ENCODE data around the gene FAM185A.
"Not testable (repeated sequence)": the region's sequence is repeated elsewhere in the genome, so short reads cannot be mapped to it uniquely, and the experiment has no call there.

Gene FAM185A

DNA sequence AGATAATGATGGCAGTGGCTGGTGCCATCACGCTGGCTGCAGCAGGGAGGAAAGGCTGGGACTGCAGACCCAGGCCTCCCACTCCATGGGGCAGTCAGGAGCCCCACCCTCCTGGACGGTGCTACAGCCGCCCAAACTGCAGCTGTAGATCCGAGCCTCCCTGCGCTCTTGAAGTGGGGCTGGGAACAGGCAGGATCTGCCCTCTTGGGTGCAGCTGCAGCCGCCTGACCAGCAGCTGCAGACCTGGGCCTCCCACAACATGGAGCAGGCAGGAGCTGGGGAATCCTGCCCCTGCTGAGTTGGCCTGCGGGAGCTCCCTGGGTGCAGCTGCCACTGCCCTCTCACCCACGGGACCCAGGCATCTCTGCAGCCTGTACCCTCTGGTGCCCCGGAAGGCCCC is 4.9 kb upstream of the FAM185A start:
- H3K4me1 ChIP-seq (ENCODE audit: control insufficient read depth, insufficient read depth, low read length); H3K27me3 ChIP-seq (ENCODE audit: control insufficient read depth in 1 of 2, insufficient read depth in 2 of 2, low read length in 2 of 2); H3K4me3 ChIP-seq (ENCODE audit: low read length in 2 of 2); H3K9me3 ChIP-seq (ENCODE audit: control insufficient read depth in 2 of 2, low read length in 2 of 2); H3K9ac ChIP-seq (ENCODE audit: low read length in 2 of 2); H3K27ac ChIP-seq (ENCODE audit: low read length); H3K36me3 ChIP-seq (ENCODE audit: control insufficient read depth in 2 of 2, insufficient read depth in 2 of 2, low read length in 2 of 2): not testable (repeated sequence)

DNA sequence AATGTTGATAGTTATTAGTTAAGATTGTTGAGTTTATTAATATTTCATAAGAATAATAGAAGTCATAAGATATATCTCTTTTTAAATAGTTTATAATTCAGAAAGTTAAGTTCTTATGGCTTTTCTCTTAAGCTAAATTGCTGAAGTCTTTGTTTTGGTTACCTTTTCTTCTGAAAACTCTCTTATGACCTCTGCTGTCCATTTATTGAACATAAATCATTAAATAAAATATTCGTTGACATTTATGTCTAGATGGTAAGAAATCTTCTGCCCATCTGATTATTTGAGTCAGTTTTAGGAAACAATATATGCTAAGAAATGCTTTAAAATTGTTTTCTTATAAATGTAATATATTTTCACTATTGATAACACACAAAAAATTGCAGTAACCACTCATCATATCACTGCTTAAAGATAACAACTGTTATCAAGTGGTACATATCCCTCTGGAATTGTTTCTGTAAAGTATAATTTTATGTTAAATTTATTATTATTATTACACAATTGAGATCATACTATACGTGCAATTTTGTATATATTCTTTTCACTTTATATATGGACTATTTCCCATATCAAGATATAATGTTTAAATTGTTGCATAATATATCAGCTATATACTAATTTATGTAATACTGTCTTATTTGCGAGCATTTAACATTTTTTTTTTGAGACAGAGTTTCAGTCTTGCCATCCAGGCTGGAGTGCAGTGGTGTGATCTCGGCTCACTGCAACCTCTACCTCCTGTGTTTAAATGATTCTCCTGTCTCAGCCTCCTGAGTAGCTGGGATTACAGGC is 3.1 kb upstream of the FAM185A start:
- not testable (repeated sequence) for H3K27ac ChIP-seq (ENCODE audit: low read length); H3K4me3 ChIP-seq (ENCODE audit: low read length in 2 of 2); H3K4me1 ChIP-seq (ENCODE audit: control insufficient read depth, insufficient read depth, low read length); H3K9ac ChIP-seq (ENCODE audit: low read length in 2 of 2); H3K36me3 ChIP-seq (ENCODE audit: control insufficient read depth in 2 of 2, insufficient read depth in 2 of 2, low read length in 2 of 2); H3K27me3 ChIP-seq (ENCODE audit: control insufficient read depth in 1 of 2, insufficient read depth in 2 of 2, low read length in 2 of 2); H3K9me3 ChIP-seq (ENCODE audit: control insufficient read depth in 2 of 2, low read length in 2 of 2)

DNA sequence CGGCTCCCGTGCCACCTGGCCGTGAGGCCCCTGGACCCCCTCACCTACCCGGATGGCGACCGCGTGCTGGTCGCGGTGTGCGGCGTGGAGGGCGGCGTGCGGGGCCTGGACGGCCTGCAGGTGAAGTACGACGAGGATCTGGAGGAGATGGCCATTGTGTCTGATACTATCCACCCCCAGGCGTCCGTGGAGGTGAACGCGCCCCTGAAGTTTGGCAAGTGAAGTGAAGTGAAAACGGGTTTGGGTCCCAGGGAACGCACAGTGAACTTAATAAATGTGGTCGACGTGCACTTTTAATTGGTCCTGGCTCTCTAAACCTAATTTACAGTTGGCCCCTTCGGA is 617 bp downstream of the FAM185A start:
- not testable (repeated sequence) for H3K27me3 ChIP-seq (ENCODE audit: control insufficient read depth in 1 of 2, insufficient read depth in 2 of 2, low read length in 2 of 2); H3K36me3 ChIP-seq (ENCODE audit: control insufficient read depth in 2 of 2, insufficient read depth in 2 of 2, low read length in 2 of 2); H3K4me1 ChIP-seq (ENCODE audit: control insufficient read depth, insufficient read depth, low read length); H3K27ac ChIP-seq (ENCODE audit: low read length); H3K9me3 ChIP-seq (ENCODE audit: control insufficient read depth in 2 of 2, low read length in 2 of 2)
- peak overlapping the region in 1 of 2 donors; percentile 61 for H3K9ac ChIP-seq (ENCODE audit: low read length in 2 of 2)
- peak overlapping the region; percentile 76 to 78 for H3K4me3 ChIP-seq (ENCODE audit: low read length in 2 of 2)

DNA sequence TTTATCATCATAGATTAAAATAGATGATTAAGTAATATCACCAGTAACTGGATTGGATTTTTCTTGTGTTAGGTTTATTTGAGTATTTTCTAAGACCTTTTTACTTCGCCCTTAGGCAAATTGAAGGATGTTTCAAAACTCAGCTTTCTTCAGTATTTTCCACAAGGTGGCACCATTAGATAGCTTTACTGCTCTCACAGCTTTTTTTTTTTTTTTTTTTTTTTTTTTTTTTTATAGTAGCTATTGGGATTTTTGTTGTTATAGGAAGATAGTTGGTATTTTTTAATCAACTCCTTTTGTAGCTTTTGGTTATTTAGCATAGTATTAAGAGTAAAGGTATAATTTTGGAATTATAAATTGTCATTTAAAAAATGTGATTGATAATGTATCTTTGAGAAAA is 9.4 kb downstream of the FAM185A start:
- not testable (repeated sequence) for H3K9ac ChIP-seq (ENCODE audit: low read length in 2 of 2); H3K4me3 ChIP-seq (ENCODE audit: low read length in 2 of 2); H3K27ac ChIP-seq (ENCODE audit: low read length); H3K27me3 ChIP-seq (ENCODE audit: control insufficient read depth in 1 of 2, insufficient read depth in 2 of 2, low read length in 2 of 2); H3K9me3 ChIP-seq (ENCODE audit: control insufficient read depth in 2 of 2, low read length in 2 of 2); H3K36me3 ChIP-seq (ENCODE audit: control insufficient read depth in 2 of 2, insufficient read depth in 2 of 2, low read length in 2 of 2); H3K4me1 ChIP-seq (ENCODE audit: control insufficient read depth, insufficient read depth, low read length)

DNA sequence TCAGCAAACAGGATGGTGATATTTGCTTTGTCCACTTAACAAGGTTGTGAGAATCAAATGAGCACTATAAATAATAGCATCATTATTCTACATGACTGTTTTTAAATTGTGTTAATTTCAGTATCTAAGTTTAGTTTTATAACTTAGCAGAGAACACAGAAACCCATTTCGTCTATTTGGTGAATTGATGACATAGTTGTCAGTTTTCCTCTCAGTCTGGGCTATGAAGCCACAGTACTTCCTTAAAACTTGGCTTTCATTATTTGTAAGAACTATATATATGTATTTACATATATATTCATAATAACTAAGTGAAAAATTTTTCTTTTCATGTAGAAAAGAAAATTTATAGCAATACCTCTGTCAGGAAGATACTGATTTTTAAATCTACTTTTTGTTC is 11.1 kb downstream of the FAM185A start:
- H3K4me1 ChIP-seq (ENCODE audit: control insufficient read depth, insufficient read depth, low read length); H3K9ac ChIP-seq (ENCODE audit: low read length in 2 of 2); H3K27me3 ChIP-seq (ENCODE audit: control insufficient read depth in 1 of 2, insufficient read depth in 2 of 2, low read length in 2 of 2); H3K4me3 ChIP-seq (ENCODE audit: low read length in 2 of 2); H3K9me3 ChIP-seq (ENCODE audit: control insufficient read depth in 2 of 2, low read length in 2 of 2); H3K27ac ChIP-seq (ENCODE audit: low read length); H3K36me3 ChIP-seq (ENCODE audit: control insufficient read depth in 2 of 2, insufficient read depth in 2 of 2, low read length in 2 of 2): not testable (repeated sequence)

DNA sequence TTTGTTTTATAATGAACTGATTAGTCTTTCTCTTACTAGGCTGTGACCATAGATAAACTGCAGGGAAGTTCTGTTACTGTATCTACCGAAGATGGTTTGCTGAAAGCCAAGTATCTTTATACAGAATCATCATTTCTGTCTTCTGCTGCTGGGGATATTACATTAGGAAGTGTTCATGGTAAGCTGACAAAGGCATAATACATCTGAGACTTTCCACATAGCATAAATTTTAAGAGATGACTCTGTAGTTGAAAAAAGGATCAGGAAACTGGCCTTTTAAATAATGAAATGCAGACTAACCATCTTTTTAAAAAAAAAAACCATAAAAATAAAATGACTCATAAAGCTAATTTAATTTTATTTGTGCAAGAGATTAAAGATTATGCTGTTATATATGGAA is 12.4 kb downstream of the FAM185A start:
- not testable (repeated sequence) for H3K4me3 ChIP-seq (ENCODE audit: low read length in 2 of 2); H3K4me1 ChIP-seq (ENCODE audit: control insufficient read depth, insufficient read depth, low read length); H3K9me3 ChIP-seq (ENCODE audit: control insufficient read depth in 2 of 2, low read length in 2 of 2); H3K27ac ChIP-seq (ENCODE audit: low read length); H3K9ac ChIP-seq (ENCODE audit: low read length in 2 of 2); H3K27me3 ChIP-seq (ENCODE audit: control insufficient read depth in 1 of 2, insufficient read depth in 2 of 2, low read length in 2 of 2); H3K36me3 ChIP-seq (ENCODE audit: control insufficient read depth in 2 of 2, insufficient read depth in 2 of 2, low read length in 2 of 2)

DNA sequence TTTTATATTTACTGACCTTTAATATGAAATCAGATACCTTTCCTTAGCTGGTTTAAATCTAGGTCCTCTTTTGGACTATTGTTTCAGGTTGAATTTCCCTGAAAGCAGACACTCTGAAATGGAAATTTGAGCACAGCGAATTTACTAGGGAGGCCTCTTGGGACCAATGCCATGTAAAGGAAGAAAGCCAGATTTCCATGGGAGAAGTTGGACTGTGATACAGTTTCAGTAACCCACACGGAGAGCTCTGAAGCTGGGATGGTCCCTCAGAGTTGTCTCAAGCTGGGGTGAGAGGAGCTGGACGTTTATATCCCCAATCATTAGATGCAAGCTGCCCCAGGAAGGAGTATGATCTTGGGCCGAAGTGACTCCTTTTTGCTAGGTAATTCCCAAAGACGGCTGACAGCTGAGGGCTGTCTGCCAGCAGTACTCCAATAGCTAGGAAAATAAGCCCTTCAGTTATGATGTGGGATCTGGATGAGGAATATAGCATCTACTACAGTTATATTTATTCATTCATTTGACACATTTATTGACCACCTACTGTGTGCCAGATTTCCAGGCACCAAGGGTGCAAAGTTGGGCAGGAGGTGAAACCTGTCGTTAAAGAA is 14.6 kb downstream of the FAM185A start:
- H3K27me3 ChIP-seq (ENCODE audit: control insufficient read depth in 1 of 2, insufficient read depth in 2 of 2, low read length in 2 of 2); H3K9me3 ChIP-seq (ENCODE audit: control insufficient read depth in 2 of 2, low read length in 2 of 2); H3K9ac ChIP-seq (ENCODE audit: low read length in 2 of 2); H3K36me3 ChIP-seq (ENCODE audit: control insufficient read depth in 2 of 2, insufficient read depth in 2 of 2, low read length in 2 of 2); H3K27ac ChIP-seq (ENCODE audit: low read length); H3K4me1 ChIP-seq (ENCODE audit: control insufficient read depth, insufficient read depth, low read length): not testable (repeated sequence)
- H3K4me3 ChIP-seq (ENCODE audit: low read length in 2 of 2), result peak overlapping the region; percentile 22 to 31

DNA sequence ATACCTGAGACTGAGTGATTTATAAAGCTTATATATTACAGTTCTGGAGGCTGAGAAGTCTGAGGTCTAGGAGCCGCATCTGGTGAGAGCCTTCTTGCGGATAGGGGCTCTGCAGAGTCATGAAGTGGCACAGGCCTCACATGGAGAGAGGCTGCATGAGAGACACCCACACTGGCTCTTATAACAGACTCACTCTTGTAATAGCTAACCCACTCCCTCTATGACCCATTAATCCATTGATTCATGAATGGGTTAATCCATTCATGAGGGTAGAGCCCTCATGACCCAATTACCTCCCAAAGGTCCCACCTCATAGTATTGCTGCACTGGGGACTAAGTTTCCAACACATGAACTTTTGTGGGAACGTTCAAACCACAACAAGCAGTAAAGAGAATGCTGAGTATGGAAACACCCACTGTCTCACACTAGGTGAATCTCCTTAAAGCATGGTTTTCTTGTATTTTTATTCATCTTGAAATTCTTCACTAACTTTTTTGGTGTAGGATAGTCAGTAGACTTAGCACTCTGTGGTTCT is 20.9 kb downstream of the FAM185A start:
- not testable (repeated sequence) for H3K27me3 ChIP-seq (ENCODE audit: control insufficient read depth in 1 of 2, insufficient read depth in 2 of 2, low read length in 2 of 2); H3K36me3 ChIP-seq (ENCODE audit: control insufficient read depth in 2 of 2, insufficient read depth in 2 of 2, low read length in 2 of 2); H3K9ac ChIP-seq (ENCODE audit: low read length in 2 of 2); H3K9me3 ChIP-seq (ENCODE audit: control insufficient read depth in 2 of 2, low read length in 2 of 2); H3K4me3 ChIP-seq (ENCODE audit: low read length in 2 of 2); H3K27ac ChIP-seq (ENCODE audit: low read length); H3K4me1 ChIP-seq (ENCODE audit: control insufficient read depth, insufficient read depth, low read length)

DNA sequence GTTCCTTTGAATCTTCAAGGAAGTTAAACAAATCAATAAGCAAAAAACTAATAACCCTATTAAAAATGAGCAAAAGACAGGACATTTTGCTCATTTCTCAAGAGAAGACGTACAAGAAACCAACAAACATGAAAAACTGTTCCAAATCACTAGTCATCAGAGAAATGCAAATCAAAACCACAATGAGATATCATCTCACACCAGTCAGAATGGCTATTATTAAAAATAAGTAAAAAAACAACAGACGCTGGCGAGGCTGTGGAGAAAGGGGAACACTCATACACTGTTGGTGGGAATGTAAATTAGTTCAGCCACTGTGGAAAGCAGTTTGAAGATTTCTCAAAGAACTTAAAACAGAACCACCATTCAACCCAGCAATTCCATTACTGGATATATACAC is 21.7 kb downstream of the FAM185A start:
- H3K4me3 ChIP-seq (ENCODE audit: low read length in 2 of 2); H3K36me3 ChIP-seq (ENCODE audit: control insufficient read depth in 2 of 2, insufficient read depth in 2 of 2, low read length in 2 of 2); H3K9ac ChIP-seq (ENCODE audit: low read length in 2 of 2); H3K4me1 ChIP-seq (ENCODE audit: control insufficient read depth, insufficient read depth, low read length); H3K9me3 ChIP-seq (ENCODE audit: control insufficient read depth in 2 of 2, low read length in 2 of 2); H3K27me3 ChIP-seq (ENCODE audit: control insufficient read depth in 1 of 2, insufficient read depth in 2 of 2, low read length in 2 of 2); H3K27ac ChIP-seq (ENCODE audit: low read length): not testable (repeated sequence)

DNA sequence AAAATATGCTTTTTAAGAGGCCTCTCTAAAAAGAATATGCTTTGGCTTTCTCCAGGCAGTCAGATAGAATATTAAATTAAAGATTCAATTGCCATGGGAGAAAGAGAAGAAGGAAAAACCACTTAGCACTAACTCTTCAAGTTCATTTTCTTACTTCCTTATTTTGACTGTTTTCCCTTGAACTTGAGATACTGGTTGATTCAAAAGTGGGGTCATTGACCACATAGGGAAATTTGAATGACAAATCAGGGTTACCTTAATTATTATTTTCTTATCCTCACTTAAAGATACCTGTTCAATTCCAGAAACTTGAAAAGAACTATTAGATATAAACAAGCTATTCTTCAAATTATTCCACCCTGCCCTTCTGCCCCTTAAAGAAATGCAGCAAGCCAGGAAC is 27.4 kb downstream of the FAM185A start:
- H3K9me3 ChIP-seq (ENCODE audit: control insufficient read depth in 2 of 2, low read length in 2 of 2); H3K4me3 ChIP-seq (ENCODE audit: low read length in 2 of 2); H3K4me1 ChIP-seq (ENCODE audit: control insufficient read depth, insufficient read depth, low read length); H3K27me3 ChIP-seq (ENCODE audit: control insufficient read depth in 1 of 2, insufficient read depth in 2 of 2, low read length in 2 of 2); H3K9ac ChIP-seq (ENCODE audit: low read length in 2 of 2); H3K27ac ChIP-seq (ENCODE audit: low read length); H3K36me3 ChIP-seq (ENCODE audit: control insufficient read depth in 2 of 2, insufficient read depth in 2 of 2, low read length in 2 of 2): not testable (repeated sequence)

DNA sequence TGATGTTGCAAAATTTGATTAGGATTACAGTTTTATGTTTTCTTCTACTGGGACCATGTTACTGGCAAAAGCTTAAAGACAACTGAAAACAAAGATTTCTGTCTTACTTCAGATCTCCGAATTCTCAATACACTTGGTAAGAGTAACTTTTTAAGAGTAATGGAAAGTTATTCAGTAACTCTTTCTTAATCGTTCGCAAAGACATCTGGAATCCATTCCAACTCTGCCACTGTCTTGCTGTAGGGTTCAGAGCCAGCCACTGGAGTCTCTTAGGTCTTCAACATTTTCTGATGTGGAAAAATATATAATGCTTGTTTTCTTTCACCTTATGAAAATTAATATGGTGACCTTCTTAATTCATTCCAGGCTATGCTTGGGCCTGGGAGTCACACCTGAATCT is 29.9 kb downstream of the FAM185A start:
- H3K9ac ChIP-seq (ENCODE audit: low read length in 2 of 2); H3K27ac ChIP-seq (ENCODE audit: low read length); H3K9me3 ChIP-seq (ENCODE audit: control insufficient read depth in 2 of 2, low read length in 2 of 2); H3K4me1 ChIP-seq (ENCODE audit: control insufficient read depth, insufficient read depth, low read length); H3K4me3 ChIP-seq (ENCODE audit: low read length in 2 of 2); H3K27me3 ChIP-seq (ENCODE audit: control insufficient read depth in 1 of 2, insufficient read depth in 2 of 2, low read length in 2 of 2); H3K36me3 ChIP-seq (ENCODE audit: control insufficient read depth in 2 of 2, insufficient read depth in 2 of 2, low read length in 2 of 2): not testable (repeated sequence)

Measured in stomach smooth muscle (tissue), 2 donors.